ENCODE data around the gene BCAR3.
A peak's percentile ranks its signal among the peaks of the same experiment; 100 is the strongest.

Gene BCAR3

GRCh38 chr1:93614541-93614940 is 67.1 kb downstream of the BCAR3 start:
- peak in 1 of 2 experiments; percentile 51 for DNase-seq

GRCh38 chr1:93613898-93614297 is 67.7 kb downstream of the BCAR3 start:
- peak in 1 of 2 experiments; percentile 77 for DNase-seq

GRCh38 chr1:93612510-93612909 is 69.1 kb downstream of the BCAR3 start:
- DNase-seq, result peak; percentile 80 to 88

GRCh38 chr1:93611668-93612067 is 70.0 kb downstream of the BCAR3 start:
- DNase-seq, result no peak

DNA sequence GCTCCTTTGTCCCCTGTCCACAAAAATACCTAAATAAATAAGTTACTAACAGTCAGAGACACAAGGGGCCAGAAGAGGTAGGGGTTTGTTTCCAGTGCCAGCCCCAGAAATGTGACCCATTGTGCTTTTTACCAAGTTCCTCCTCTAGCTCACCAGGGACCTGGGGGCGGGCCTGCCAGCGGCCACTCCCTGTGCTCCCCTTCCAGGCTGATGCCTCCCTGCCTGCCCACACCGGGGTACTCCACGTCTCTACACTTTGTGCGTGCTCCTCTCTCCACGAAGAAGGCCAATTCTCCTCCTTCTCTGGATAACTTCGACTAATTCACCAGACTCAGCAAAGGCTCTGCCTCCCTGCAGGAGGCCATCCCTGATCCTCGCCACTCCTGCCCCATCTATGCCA is 72.1 kb downstream of the BCAR3 start:
- DNase-seq, result no peak

DNA sequence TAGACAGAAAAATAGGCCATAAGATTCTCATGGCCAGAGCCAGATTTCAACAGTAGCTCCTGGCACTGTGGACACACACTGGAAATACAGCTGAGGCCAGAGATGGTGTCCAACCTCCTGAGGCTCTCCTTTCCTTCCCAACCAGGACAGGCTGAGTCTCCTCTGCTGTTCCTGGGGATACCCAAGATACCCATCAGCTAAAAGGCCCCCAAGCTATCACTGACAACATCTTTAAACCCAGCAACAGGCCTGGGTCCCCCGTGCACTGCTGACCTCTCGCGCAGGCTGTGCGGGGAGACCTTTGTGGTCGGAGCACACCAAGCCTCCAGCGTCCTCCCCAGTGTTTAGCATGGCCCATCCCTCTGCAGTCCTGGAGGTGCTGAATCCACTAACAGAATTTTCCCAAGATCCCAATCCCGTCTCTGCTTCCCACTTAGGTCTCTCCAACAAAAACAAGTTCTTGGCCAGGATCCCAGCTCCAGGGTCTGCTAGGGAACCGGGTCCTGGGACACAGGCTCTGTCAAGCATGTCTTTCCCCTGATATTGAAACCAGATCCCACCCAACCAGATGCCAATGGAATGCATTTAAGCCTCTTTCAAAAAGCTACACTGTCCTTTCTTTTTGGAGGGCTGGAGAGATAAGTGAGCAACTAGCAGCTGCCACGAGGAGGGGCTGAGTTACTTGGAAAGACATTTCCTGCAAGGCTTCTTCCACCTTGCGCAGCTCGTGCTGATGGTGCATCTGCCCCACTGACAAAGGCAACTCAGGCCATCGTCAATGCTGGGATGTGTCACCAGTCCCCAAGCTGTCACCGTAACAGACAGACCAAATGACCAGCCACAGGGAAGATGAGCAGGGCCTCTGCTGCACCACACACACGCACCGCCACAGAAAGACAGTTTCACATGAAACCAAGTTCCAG is 73.2 kb downstream of the BCAR3 start:
- peak; percentile 84 to 95 for DNase-seq

- DNase-seq, result no peak
Measured at GRCh38 chr1:93607814-93608186, 73.8 kb downstream of the BCAR3 start.

DNA sequence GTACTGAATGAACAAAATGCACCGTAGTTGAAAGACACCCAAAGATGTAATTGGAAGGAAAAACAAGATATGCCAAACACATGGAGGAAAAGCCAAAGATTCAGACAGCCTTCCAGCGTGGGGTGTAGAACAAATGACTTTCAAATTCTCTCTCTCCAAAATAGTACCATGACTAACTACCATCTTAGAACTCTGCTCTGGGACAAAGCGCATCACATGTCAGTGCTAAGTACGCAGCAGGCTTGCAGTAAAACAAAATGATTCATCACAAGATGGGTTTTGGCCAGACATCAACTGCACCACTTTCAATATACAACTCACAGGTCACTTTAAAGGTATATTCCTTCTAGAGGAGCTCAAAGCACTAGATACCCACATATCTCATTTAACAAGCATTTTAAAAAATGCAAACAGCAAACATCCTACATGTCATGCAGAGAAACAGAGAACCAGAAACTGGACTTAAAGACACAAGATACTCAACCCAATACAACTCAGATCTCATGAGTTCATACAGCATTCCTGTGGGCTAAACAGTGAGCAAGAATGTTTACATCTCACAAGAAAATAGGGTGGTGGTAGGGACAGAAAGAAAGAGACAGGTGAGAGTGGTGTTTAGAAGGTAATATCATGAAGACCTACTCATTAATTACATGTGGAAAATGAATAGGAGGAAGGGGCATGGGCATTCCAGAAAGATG is 75.7 kb downstream of the BCAR3 start:
- peak; percentile 47 to 69 for DNase-seq

DNA sequence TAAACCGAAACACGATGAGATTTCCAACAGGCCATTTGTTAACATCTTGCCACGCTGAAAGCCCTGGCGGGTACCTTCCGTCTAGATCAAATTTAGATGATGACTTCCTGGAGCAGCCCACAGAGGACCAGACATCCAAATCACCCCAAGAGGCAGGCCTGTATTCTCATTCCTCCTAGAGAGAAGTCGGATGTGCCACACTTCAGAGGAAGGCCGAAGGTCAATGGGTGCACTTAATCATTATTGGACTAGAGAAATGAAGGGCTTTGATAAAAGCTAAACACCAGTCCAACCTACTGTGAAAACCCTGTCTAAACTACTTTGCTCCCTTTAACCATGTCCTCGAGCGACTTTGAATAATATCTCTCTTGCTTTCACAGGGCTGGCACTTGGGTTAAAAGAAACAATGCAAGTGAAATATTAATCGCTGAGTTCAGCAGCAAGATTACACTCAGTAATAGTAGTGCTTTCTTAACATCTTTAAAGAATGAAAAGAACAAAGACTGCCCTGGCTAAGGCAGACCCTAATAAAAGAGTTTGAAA is 76.5 kb downstream of the BCAR3 start:
- DNase-seq, result no peak

DNA sequence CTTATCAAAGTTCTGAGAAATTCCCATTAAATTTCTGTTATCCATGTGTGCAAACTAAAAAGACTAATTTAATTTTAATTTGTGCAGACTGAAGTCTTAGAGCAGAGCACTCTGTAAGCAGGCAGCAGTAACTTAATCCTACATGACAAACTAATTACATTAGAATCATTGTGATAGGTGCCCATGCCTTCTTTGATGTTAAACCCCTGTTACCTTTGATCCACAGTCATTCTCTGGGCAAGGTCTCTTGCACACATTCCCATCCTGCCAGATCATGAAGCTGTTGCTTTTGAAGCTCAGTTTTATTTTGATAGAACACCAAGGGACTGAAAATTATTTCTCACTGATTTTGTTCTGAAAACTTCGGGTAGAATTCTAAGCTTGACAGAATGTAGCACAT is 77.2 kb downstream of the BCAR3 start:
- DNase-seq, result no peak

GRCh38 chr1:93603601-93604000 is 78.0 kb downstream of the BCAR3 start:
- no peak for DNase-seq

GRCh38 chr1:93603106-93603505 is 78.5 kb downstream of the BCAR3 start:
- no peak for DNase-seq

DNA sequence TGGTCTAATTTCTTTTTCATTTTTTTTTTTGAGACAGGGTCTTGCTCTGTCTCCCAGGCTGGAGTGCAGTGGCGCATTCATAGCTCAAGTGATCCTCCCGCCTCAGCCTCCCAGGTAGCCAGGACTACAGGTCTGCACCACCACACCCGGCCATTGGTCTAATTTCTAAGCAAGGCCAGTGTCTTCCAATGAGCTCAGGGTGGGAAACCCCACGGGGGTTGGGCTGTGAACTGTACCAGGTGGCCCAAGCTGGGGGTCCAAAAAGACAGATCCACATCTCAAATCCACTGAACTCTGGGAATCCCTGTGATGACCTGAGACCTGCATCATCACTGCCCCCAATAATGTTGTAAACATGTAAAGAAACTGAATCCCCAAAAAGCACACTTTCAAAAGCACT is 79.5 kb downstream of the BCAR3 start:
- no peak for DNase-seq

DNA sequence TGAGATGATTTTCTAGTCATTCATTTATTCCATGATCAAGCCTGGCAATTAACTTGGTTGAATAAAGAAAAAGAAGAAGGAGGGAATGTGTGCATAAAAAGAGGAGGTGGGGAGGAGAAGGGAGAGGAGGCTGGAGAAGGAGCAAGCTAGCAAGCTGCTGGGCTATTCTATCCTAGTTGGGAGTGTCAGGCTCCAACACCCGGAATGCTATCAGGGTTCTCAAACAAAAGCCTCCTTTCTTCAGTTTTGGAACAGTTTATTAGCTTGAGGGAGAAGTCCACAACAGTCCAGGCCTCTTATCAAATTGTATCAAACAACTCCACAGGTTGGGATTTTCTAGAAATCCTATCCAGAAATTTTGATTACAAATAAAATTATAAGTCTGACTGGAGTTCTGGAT is 80.0 kb downstream of the BCAR3 start:
- DNase-seq, result no peak

DNA sequence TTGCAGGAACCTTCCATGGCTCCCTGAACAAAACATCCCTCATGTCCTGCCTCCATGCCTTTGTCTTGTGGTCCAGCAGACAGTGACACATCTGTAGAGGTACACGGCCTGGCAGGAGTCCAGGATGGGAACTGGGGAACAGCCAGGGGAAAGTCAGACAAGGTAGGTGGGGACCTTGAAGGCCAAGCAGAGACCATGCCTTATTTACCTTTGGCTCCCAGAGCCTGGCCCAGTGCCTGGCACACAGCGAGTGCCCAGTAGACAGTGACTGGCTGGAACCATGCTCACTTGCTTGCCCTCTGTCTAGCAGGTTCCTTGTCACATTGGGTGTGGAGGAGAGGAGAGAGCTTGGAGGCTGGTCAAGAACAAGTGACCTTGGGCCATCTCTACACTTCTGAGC is 81.0 kb downstream of the BCAR3 start:
- no peak for DNase-seq

DNA sequence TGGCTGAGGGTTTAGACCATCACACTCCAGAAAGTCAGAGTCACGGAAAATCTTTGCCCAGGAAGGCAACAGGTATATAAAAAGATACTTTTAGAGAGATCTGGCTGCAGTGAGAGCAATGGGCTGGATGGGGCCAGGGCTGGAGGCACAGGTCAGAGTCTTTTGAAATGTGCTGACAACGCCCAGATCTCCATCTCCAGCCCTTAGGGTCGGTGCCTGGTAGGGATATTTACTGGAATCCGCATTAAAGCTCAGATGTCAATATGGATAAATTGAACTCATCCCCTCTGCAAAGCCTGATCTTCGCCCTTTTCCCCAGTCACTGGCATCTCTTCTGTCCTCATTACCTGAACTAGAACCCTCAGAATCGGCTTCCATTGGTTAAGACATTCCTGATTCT is 82.2 kb downstream of the BCAR3 start:
- no peak for DNase-seq

- no peak for DNase-seq
Measured at GRCh38 chr1:93598861-93599439, 82.7 kb downstream of the BCAR3 start.

DNA sequence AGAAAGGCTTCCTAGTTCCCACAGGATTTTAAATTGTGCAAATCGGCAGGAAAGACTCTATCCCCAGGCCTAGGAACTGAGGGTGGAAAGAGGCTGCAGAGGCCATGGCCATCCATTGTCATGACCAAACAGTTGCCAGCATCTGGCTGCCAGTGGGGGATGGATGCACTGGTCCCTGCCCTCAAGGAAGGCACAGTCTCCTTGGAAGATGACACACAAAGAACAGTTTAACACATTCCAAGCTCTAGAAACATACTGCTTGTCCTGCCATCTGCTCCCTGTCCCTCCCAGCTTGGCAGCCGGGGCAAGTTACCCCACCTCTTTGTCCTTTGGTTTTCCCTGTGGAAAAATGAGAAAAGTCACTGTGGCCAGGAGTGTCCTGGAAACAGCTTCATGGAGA is 83.2 kb downstream of the BCAR3 start:
- peak; percentile 48 to 65 for DNase-seq

DNA sequence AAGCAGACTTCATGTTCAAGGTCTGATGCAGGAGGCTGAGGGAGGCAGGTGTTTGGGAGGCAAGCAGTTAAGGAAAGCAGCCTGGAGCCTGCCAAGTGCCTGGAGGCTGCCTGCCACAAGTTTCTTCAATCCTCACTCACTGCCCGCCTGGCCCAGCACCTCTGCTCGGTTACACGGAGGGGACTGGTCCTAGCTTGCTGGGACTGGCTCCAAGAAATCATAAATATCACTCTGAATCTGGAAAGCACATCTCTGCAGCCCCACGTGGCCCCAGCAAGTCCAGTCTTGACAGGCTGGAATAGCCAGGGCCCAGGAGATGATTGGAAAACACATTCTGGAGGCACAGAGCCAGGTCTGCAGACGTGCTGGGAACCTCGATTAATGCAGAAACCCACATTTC is 83.9 kb downstream of the BCAR3 start:
- peak; percentile 96 to 99 for DNase-seq

- DNase-seq, result peak in 1 of 2 experiments; percentile 32
Measured at GRCh38 chr1:93596329-93597089, 85.1 kb downstream of the BCAR3 start.

DNA sequence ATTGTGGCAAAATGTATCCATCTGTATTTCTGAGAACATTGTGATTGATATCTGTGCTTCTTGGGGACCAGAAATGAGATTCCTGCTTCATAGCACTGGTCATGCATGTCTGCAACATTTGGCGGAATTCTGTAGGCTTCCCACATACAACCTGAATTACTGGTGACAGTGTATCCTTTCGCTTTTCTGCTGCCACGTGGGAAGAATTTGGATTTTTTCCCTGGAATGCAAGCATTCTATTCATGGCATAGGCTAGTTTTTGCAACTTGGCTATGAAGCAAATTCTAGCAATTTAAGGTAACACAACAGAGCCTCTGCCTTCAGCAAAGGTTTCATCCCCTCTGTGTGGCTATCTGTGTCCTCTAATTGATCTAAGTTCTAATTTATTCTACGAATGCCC is 85.9 kb downstream of the BCAR3 start:
- peak in 1 of 2 experiments; percentile 43 for DNase-seq

GRCh38 chr1:93595266-93595665 is 86.4 kb downstream of the BCAR3 start:
- peak; percentile 28 to 73 for DNase-seq

GRCh38 chr1:93594603-93594880 is 87.1 kb downstream of the BCAR3 start:
- no peak for DNase-seq
